ENCODE results near the gene NPAS3. TPM values are rescaled to one million over a fixed set of nuclear protein-coding genes. Genes with fewer than 3 reads are reported as not detected.

The NPAS3 gene
- total RNA-seq, 1 donor from 2014 or later: 2.4 TPM

GRCh38 chr14:33679461-33680225 is 741.0 kb downstream of the NPAS3 start:
- Mint-ChIP-seq H3K27ac (ENCODE audit: unreplicated experiment) (peak overlapping the region; percentile 54), H3K36me3 (ENCODE audit: unreplicated experiment) (no peaks in the 10 kb centered on the region), H3K9me3 (ENCODE audit: unreplicated experiment) (no peaks in the 10 kb centered on the region), H3K4me3 (ENCODE audit: unreplicated experiment) (no peak overlapping the region), H3K27me3 (ENCODE audit: unreplicated experiment) (no peaks in the 10 kb centered on the region), H3K4me1 (ENCODE audit: unreplicated experiment) (peaks cover 65% of the 10 kb centered on the region)
- no peak for DNase-seq (ENCODE audit: extremely low spot score, unreplicated experiment)
- no peak for TF ChIP-seq CTCF (IDR thresholded peaks at IDR 0.05)

- peak overlapping the region; percentile 5 for H3K27ac Mint-ChIP-seq (ENCODE audit: unreplicated experiment)
- no peak overlapping the region for H3K4me3 Mint-ChIP-seq (ENCODE audit: unreplicated experiment)
- no peak for TF ChIP-seq CTCF (IDR thresholded peaks at IDR 0.05)
- H3K4me1 Mint-ChIP-seq (ENCODE audit: unreplicated experiment): peaks cover 61% of the 10 kb centered on the region
- no peaks in the 10 kb centered on the region for H3K36me3 Mint-ChIP-seq (ENCODE audit: unreplicated experiment)
- H3K27me3 Mint-ChIP-seq (ENCODE audit: unreplicated experiment): no peaks in the 10 kb centered on the region
- DNase-seq (ENCODE audit: extremely low spot score, unreplicated experiment): no peak
- no peaks in the 10 kb centered on the region for H3K9me3 Mint-ChIP-seq (ENCODE audit: unreplicated experiment)
Measured at GRCh38 chr14:33680873-33681272, 742.2 kb downstream of the NPAS3 start.

GRCh38 chr14:33682760-33683159 is 744.1 kb downstream of the NPAS3 start:
- no peaks in the 10 kb centered on the region for H3K9me3 Mint-ChIP-seq (ENCODE audit: unreplicated experiment)
- DNase-seq (ENCODE audit: extremely low spot score, unreplicated experiment): no peak
- no peaks in the 10 kb centered on the region for H3K27me3 Mint-ChIP-seq (ENCODE audit: unreplicated experiment)
- peak overlapping the region; percentile 76 for H3K27ac Mint-ChIP-seq (ENCODE audit: unreplicated experiment)
- H3K4me3 Mint-ChIP-seq (ENCODE audit: unreplicated experiment): peak overlapping the region; percentile 7
- peaks cover 69% of the 10 kb centered on the region for H3K4me1 Mint-ChIP-seq (ENCODE audit: unreplicated experiment)
- H3K36me3 Mint-ChIP-seq (ENCODE audit: unreplicated experiment): no peaks in the 10 kb centered on the region
- TF ChIP-seq CTCF (IDR thresholded peaks at IDR 0.05): no peak

- DNase-seq (ENCODE audit: extremely low spot score, unreplicated experiment): no peak
- Mint-ChIP-seq H3K9me3 (ENCODE audit: unreplicated experiment) (no peaks in the 10 kb centered on the region), H3K27ac (ENCODE audit: unreplicated experiment) (no peak overlapping the region), H3K4me1 (ENCODE audit: unreplicated experiment) (peaks cover 64% of the 10 kb centered on the region), H3K36me3 (ENCODE audit: unreplicated experiment) (no peaks in the 10 kb centered on the region), H3K4me3 (ENCODE audit: unreplicated experiment) (no peak overlapping the region), H3K27me3 (ENCODE audit: unreplicated experiment) (no peaks in the 10 kb centered on the region)
- TF ChIP-seq CTCF (IDR thresholded peaks at IDR 0.05): no peak
Measured at GRCh38 chr14:33685026-33685425, 746.3 kb downstream of the NPAS3 start.

- TF ChIP-seq CTCF (IDR thresholded peaks at IDR 0.05): no peak
- peak overlapping the region; percentile 24 for H3K27ac Mint-ChIP-seq (ENCODE audit: unreplicated experiment)
- no peak for DNase-seq (ENCODE audit: extremely low spot score, unreplicated experiment)
- no peaks in the 10 kb centered on the region for H3K9me3 Mint-ChIP-seq (ENCODE audit: unreplicated experiment)
- no peaks in the 10 kb centered on the region for H3K36me3 Mint-ChIP-seq (ENCODE audit: unreplicated experiment)
- peaks cover 58% of the 10 kb centered on the region for H3K4me1 Mint-ChIP-seq (ENCODE audit: unreplicated experiment)
- H3K27me3 Mint-ChIP-seq (ENCODE audit: unreplicated experiment): no peaks in the 10 kb centered on the region
- no peak overlapping the region for H3K4me3 Mint-ChIP-seq (ENCODE audit: unreplicated experiment)
Measured at GRCh38 chr14:33685698-33686097, 747.0 kb downstream of the NPAS3 start.
